GM12891 (cell line): Measurements from ENCODE around the gene MYO7B.

Experiments used
- POLR2A ChIP-seq: IDR thresholded peaks from 2 replicates; pipeline ENCODE4 v1.6.1; 2011; ENCODE audit warnings: low read depth, low read length, control low read depth
- POLR2AphosphoS5 ChIP-seq: IDR thresholded peaks from 2 replicates; pipeline ENCODE4 v1.6.1; 2011; ENCODE audit warnings: low read depth, low read length, control low read depth
- POU2F2 ChIP-seq: IDR thresholded peaks from 2 replicates; pipeline ENCODE4 v1.6.1; 2011; ENCODE audit warnings: low read depth, mild to moderate bottlenecking, control low read depth, low read length, moderate library complexity
- SPI1 ChIP-seq: IDR thresholded peaks from 2 replicates; pipeline ENCODE4 v1.6.1; 2011; ENCODE audit warnings: low read depth, low read length, control low read depth
- TAF1 ChIP-seq: IDR thresholded peaks from 2 replicates; pipeline ENCODE4 v1.6.1; 2011; ENCODE audit warnings: low read depth, low read length, control low read depth

DNA sequence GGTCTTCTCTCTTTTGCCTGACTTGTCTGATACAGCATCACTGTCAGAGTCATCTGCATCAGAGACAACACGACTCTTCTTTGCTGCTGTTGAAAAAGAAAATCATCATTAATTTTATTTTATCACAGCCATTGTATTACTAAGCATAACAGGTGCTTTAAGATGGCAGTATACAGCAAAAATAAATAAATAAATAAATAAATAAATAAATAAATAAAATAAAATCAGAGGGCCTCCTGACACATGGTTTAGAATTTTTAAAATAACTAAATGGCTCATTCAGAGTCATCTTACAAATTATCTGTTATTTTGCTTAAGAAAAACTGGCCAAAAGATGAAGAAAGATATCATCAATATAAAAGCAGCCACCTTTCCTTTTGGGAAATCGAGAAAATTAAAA is 32.0 kb upstream of the MYO7B start:
- TF ChIP-seq POLR2A (no peak), TAF1 (no peak), POU2F2 (no peak), POLR2AphosphoS5 (no peak), SPI1 (no peak)
